H1 (cell line): ENCODE data around the gene KCTD20. TPM values are rescaled to one million over a fixed set of nuclear protein-coding genes. Genes with fewer than 3 reads are reported as not detected.

Experiments used
- CTCF ChIA-PET: fragments of 300-600 bp; sonication (Branson Sonifier 250); formaldehyde crosslinking; loops from one replicate; lab custom pipeline; 2021; ENCODE audit not compliant: partially characterized antibody; lab: Charles Lee
- POLR2A ChIA-PET: fragments of 300-600 bp; sonication (Branson Sonifier 250); formaldehyde crosslinking; loops from one replicate; lab custom pipeline; 2021; ENCODE audit warnings: inconsistent platforms; ENCODE audit not compliant: partially characterized antibody; lab: Charles Lee
- DNase-seq, 2 experiments: peaks; one replicate each; pipeline versions ENCODE4 v3.0.0 to v3.0.0-alpha.2; 2010 to 2022; ENCODE audit warnings: low spot score in 2 of 2, low read depth in 1 of 2, mixed read lengths in 1 of 2
- FAIRE-seq: peaks from 2 replicates; lab custom pipeline; 2011; peaks lifted over from hg19 to GRCh38; lab: Jason Lieb, UNC
- H2AFZ ChIP-seq: 2 replicates; pipeline ENCODE4 v1.8.1; 2012; ENCODE audit warnings: low read length, inconsistent platforms
- H2AK5ac ChIP-seq: 2 replicates; pipeline ENCODE4 v1.6.1; 2013; ENCODE audit warnings: low read depth, low read length
- H2BK120ac ChIP-seq: replicated peaks from 2 replicates; pipeline ENCODE3; 2013; ENCODE audit warnings: low read depth, low read length, inconsistent platforms
- H2BK12ac ChIP-seq: 2 replicates; pipeline ENCODE4 v1.6.1; 2013; ENCODE audit warnings: low read depth, low read length
- H2BK15ac ChIP-seq: 2 replicates; pipeline ENCODE4 v1.6.1; 2013; ENCODE audit warnings: low read length
- H2BK20ac ChIP-seq: 2 replicates; pipeline ENCODE4 v1.6.1; 2013; ENCODE audit warnings: low read length
- H2BK5ac ChIP-seq: 2 replicates; pipeline ENCODE4 v1.6.1; 2013; ENCODE audit warnings: low read depth, low read length
- H3K14ac ChIP-seq: 2 replicates; pipeline ENCODE4 v1.6.1; 2013; ENCODE audit warnings: inconsistent platforms; ENCODE audit not compliant: insufficient read length
- H3K18ac ChIP-seq: 2 replicates; pipeline ENCODE4 v1.6.1; 2013; ENCODE audit warnings: low read length; ENCODE audit errors: extremely low read depth
- H3K23ac ChIP-seq: 2 replicates; pipeline ENCODE4 v1.6.1; 2013; ENCODE audit warnings: inconsistent platforms; ENCODE audit not compliant: insufficient read length
- H3K23me2 ChIP-seq: 2 replicates; pipeline ENCODE4 v1.6.1; 2013; ENCODE audit warnings: low read depth, low read length
- H3K27ac ChIP-seq: 2 replicates; pipeline ENCODE4 v1.6.1; 2011; ENCODE audit warnings: low read depth, low read length, inconsistent platforms
- H3K27me3 ChIP-seq, 4 experiments: replicated peaks in 1 of 4; 1 replicate in 1 of 4; 2 replicates in 3 of 4; pipeline versions ENCODE4 v1.6.1 to v1.8.1; 2011 to 2013; ENCODE audit warnings: low read length in 3 of 4, mild to moderate bottlenecking in 3 of 4, inconsistent platforms in 2 of 4, mixed read lengths in 2 of 4, moderate library complexity in 1 of 4; ENCODE audit not compliant: control insufficient read depth in 3 of 4, insufficient read depth in 3 of 4; ENCODE audit errors: extremely low read depth in 1 of 4
- H3K36me3 ChIP-seq, 4 experiments: 2 replicates each; pipeline versions ENCODE4 v1.6.1 to v1.8.1; 2011 to 2013; ENCODE audit warnings: mild to moderate bottlenecking in 4 of 4, low read length in 3 of 4, moderate library complexity in 2 of 4, control low read depth in 1 of 4, inconsistent platforms in 1 of 4; ENCODE audit not compliant: insufficient read depth in 4 of 4, control insufficient read depth in 2 of 4
- H3K4ac ChIP-seq: replicated peaks from 2 replicates; pipeline ENCODE3; 2013; ENCODE audit warnings: low read length, low read depth, mixed read lengths, inconsistent platforms; ENCODE audit not compliant: insufficient read length
- H3K4me1 ChIP-seq, 4 experiments: replicated peaks in 1 of 4; 1 replicate in 1 of 4; 2 replicates in 3 of 4; pipeline versions ENCODE4 v1.6.1 to v1.8.1; 2011 to 2013; ENCODE audit warnings: low read length in 3 of 4, inconsistent platforms in 2 of 4, mixed read lengths in 1 of 4; ENCODE audit not compliant: insufficient read depth in 4 of 4, control insufficient read depth in 3 of 4
- H3K4me2 ChIP-seq, 2 experiments: 2 replicates each; pipeline versions ENCODE4 v1.6.1 to v1.8.1; 2011 to 2013; ENCODE audit warnings: low read depth in 2 of 2, low read length in 2 of 2, control low read depth in 1 of 2, inconsistent platforms in 1 of 2, mild to moderate bottlenecking in 1 of 2; ENCODE audit not compliant: insufficient read depth in 1 of 2
- H3K4me3 ChIP-seq, 4 experiments: fragments of 200-600, 300-600 bp in 1 of 4; sonication (generic), shearing (Covaris generic), sonication (Bioruptor Twin) in 1 of 4; 2 replicates each; pipeline versions ENCODE4 v1.5.1 to v1.8.1; 2011 to 2016; ENCODE audit warnings: low read length in 4 of 4, low read depth in 3 of 4, control low read depth in 2 of 4, inconsistent platforms in 2 of 4, mild to moderate bottlenecking in 2 of 4, mixed read lengths in 1 of 4, moderate library complexity in 1 of 4; ENCODE audit not compliant: insufficient read depth in 2 of 4; ENCODE audit errors: extremely low read depth in 1 of 4
- H3K56ac ChIP-seq: replicated peaks from 2 replicates; pipeline ENCODE3; 2013; ENCODE audit warnings: low read depth, mild to moderate bottlenecking, mixed read lengths, low read length, inconsistent platforms; ENCODE audit not compliant: insufficient read length
- H3K79me1 ChIP-seq: 2 replicates; pipeline ENCODE4 v1.6.1; 2013; ENCODE audit warnings: low read depth, low read length, control low read depth
- H3K79me2 ChIP-seq, 2 experiments: 2 replicates each; pipeline versions ENCODE4 v1.6.1 to v1.8.1; 2012 to 2013; ENCODE audit warnings: low read length in 2 of 2, mild to moderate bottlenecking in 2 of 2, inconsistent platforms in 1 of 2; ENCODE audit not compliant: insufficient read depth in 2 of 2, control insufficient read depth in 1 of 2
- H3K9ac ChIP-seq, 4 experiments: replicated peaks in 1 of 4; 1 replicate in 1 of 4; 2 replicates in 3 of 4; pipeline versions ENCODE4 v1.6.1 to v1.8.1; 2011 to 2013; ENCODE audit warnings: low read depth in 3 of 4, low read length in 3 of 4, control low read depth in 2 of 4, mild to moderate bottlenecking in 2 of 4, moderate library complexity in 2 of 4, inconsistent platforms in 1 of 4; ENCODE audit errors: extremely low read depth in 1 of 4
- H3K9me3 ChIP-seq, 2 experiments: 2 replicates each; pipeline versions ENCODE4 v1.6.1 to v1.8.1; 2012 to 2013; ENCODE audit warnings: mild to moderate bottlenecking in 2 of 2, moderate library complexity in 2 of 2, control low read depth in 1 of 2, inconsistent platforms in 1 of 2, low read depth in 1 of 2, low read length in 1 of 2, mixed read lengths in 1 of 2; ENCODE audit not compliant: insufficient read depth in 2 of 2
- H4K20me1 ChIP-seq, 2 experiments: replicated peaks in 1 of 2; 2 replicates each; pipeline versions ENCODE3 to v1.8.1; 2011 to 2013; ENCODE audit warnings: inconsistent platforms in 2 of 2, low read length in 2 of 2, mild to moderate bottlenecking in 1 of 2; ENCODE audit not compliant: insufficient read depth in 2 of 2, control insufficient read depth in 1 of 2
- H4K5ac ChIP-seq: 2 replicates; pipeline ENCODE4 v1.6.1; 2013; ENCODE audit warnings: low read length, low read depth, mixed read lengths, inconsistent platforms; ENCODE audit not compliant: insufficient read length
- H4K8ac ChIP-seq: 2 replicates; pipeline ENCODE4 v1.8.0; 2013; ENCODE audit warnings: mild to moderate bottlenecking, moderate library complexity, low read length, inconsistent platforms; ENCODE audit not compliant: insufficient read depth; ENCODE audit errors: extremely low read depth
- H4K91ac ChIP-seq: replicated peaks from 2 replicates; pipeline ENCODE3; 2013; ENCODE audit warnings: low read length, mixed read lengths, inconsistent platforms; ENCODE audit not compliant: insufficient read length
- EZH2 ChIP-seq: fragments of 200-600 bp; sonication (generic); IDR thresholded peaks from 2 replicates; pipeline ENCODE4 v1.7.1; 2012; ENCODE audit warnings: low read depth, mild to moderate bottlenecking, moderate library complexity, low read length, inconsistent platforms; ENCODE audit not compliant: severe bottlenecking
- SAP30 ChIP-seq: fragments of 300-600 bp; sonication (generic); IDR thresholded peaks from 2 replicates; pipeline ENCODE4 v1.7.1; 2012; ENCODE audit warnings: low read length, moderate library complexity, mild to moderate bottlenecking, inconsistent platforms; ENCODE audit not compliant: insufficient read depth, insufficient replicate concordance
- WGBS, 2 experiments: shearing (Covaris generic) in 1 of 2; methylation state at CpG; one replicate each; pipeline versions ENCODE4 v1.1.6 to v1.1.7; 2013 to 2015; ENCODE audit warnings: low lambda C conversion rate in 2 of 2, mixed read lengths in 2 of 2, inconsistent platforms in 1 of 2, low coverage in 1 of 2, missing lambda C conversion rate in 1 of 2; ENCODE audit not compliant: insufficient replicate concordance in 2 of 2, insufficient coverage in 1 of 2, insufficient read length in 1 of 2; ENCODE audit errors: extremely low coverage in 1 of 2, missing lambda C conversion rate in 1 of 2; 5-methylcytosine and 5-hydroxymethylcytosine counted together
- polyA plus RNA-seq, 7 experiments: library from polyadenylated mRNA; depleted of rRNA in 3 of 7; stranded (reverse) in 5 of 7; unstranded in 2 of 7; fragments of >200 nt in 5 of 7; fragments of 200-250 nt in 2 of 7; gene quantifications; 1 replicate in 5 of 7; 2 replicates in 1 of 7; 4 replicates in 1 of 7; pipeline versions ENCODE4 v1.2.1 to v1.2.3, GENCODE V29; 2011 to 2013; ENCODE audit warnings: missing spikeins in 2 of 7, mixed read lengths in 2 of 7
- total RNA-seq: library from RNA; stranded (reverse); fragmentation: NEBNext Ultra II Directional; extraction: Animal tissue kit (Norgen Biotek cat#: 25700); gene quantifications from 2 replicates; pipeline ENCODE4 v1.2.1, GENCODE V29; 2021

KCTD20 gene
- total and polyA plus RNA-seq, 2 of the 8 experiments (the other 6 are each of a cell fraction or from before 2014, with no cell fraction given), result 10.1 to 26.2 TPM

DNA sequence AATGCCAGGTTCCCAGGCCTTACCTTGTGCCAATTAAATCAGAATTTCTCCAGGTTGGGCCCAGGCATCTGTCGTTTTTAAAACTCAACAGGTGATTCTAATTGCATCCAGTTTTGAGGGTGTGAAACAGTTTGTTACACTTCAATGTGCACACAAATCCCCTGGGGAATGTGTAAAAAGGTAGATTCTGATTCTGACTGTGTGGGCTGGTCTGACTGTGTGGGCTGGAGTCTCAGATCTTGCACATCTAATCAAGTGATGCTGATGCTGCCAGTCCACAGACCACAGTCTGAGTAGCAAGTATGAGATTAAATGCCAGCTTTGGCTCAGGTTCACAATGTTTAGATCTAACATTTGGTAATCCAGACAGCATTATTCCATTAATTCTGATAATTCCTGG, 42.8 kb upstream of the KCTD20 start:
- no peak overlapping the region for H2BK15ac ChIP-seq
- DNase-seq (no peak), FAIRE-seq (no peak)
- H3K4me2 ChIP-seq, result no peak overlapping the region
- no peaks in the 10 kb centered on the region for H3K36me3 ChIP-seq
- no peak overlapping the region for H3K27ac ChIP-seq
- no peaks in the 10 kb centered on the region for H3K23me2 ChIP-seq
- H2BK20ac ChIP-seq, result no peak overlapping the region
- no peak overlapping the region for H3K23ac ChIP-seq
- ChIA-PET POLR2A (no interaction called here), CTCF (no interaction called here)
- H3K79me2 ChIP-seq, result no peaks in the 10 kb centered on the region
- no peak overlapping the region; a peak in 1 of 7 replicates for H3K9ac ChIP-seq
- H3K79me1 ChIP-seq, result no peaks in the 10 kb centered on the region
- H2BK5ac ChIP-seq, result no peak overlapping the region
- H4K8ac ChIP-seq, result no peak overlapping the region
- no peak overlapping the region for H4K5ac ChIP-seq
- H4K20me1 ChIP-seq, result no peaks in the 10 kb centered on the region
- H3K27me3 ChIP-seq, result no peaks in the 10 kb centered on the region
- H4K91ac ChIP-seq, result no peak overlapping the region
- H3K18ac ChIP-seq, result no peak overlapping the region
- no peak overlapping the region for H2BK12ac ChIP-seq
- H2AK5ac ChIP-seq, result no peak overlapping the region
- H3K4me3 ChIP-seq, result no peak overlapping the region
- no peak overlapping the region for H3K14ac ChIP-seq
- 83% methylated on average over 1 of the region's 1 CpG; no CpG with 5 or more reads in 1 of the 2 experiments for WGBS, 2 experiments
- H3K4me1 ChIP-seq, result no peaks in the 10 kb centered on the region
- H2AFZ ChIP-seq, result no peak overlapping the region
- no peak overlapping the region for H3K56ac ChIP-seq
- no peak overlapping the region for H2BK120ac ChIP-seq
- no peaks in the 10 kb centered on the region for H3K9me3 ChIP-seq
- H3K4ac ChIP-seq, result no peak overlapping the region
- TF ChIP-seq EZH2 (no peak), SAP30 (no peak)
